HG03045 (cell line): ENCODE measurements around the gene SEZ6L2.
A peak's percentile ranks its signal among the peaks of the same experiment; 100 is the strongest.
"Not testable (repeated sequence)": the region's sequence is repeated elsewhere in the genome, so short reads cannot be mapped to it uniquely, and the experiment has no call there.

Source experiments
- ATAC-seq: cut with Tn5 transposase; IDR thresholded peaks from one replicate; pipeline ENCODE4 v1.9.1; 2021; ENCODE audit warnings: mild to moderate bottlenecking, moderate library complexity; ENCODE audit not compliant: unreplicated experiment

The SEZ6L2 gene

DNA sequence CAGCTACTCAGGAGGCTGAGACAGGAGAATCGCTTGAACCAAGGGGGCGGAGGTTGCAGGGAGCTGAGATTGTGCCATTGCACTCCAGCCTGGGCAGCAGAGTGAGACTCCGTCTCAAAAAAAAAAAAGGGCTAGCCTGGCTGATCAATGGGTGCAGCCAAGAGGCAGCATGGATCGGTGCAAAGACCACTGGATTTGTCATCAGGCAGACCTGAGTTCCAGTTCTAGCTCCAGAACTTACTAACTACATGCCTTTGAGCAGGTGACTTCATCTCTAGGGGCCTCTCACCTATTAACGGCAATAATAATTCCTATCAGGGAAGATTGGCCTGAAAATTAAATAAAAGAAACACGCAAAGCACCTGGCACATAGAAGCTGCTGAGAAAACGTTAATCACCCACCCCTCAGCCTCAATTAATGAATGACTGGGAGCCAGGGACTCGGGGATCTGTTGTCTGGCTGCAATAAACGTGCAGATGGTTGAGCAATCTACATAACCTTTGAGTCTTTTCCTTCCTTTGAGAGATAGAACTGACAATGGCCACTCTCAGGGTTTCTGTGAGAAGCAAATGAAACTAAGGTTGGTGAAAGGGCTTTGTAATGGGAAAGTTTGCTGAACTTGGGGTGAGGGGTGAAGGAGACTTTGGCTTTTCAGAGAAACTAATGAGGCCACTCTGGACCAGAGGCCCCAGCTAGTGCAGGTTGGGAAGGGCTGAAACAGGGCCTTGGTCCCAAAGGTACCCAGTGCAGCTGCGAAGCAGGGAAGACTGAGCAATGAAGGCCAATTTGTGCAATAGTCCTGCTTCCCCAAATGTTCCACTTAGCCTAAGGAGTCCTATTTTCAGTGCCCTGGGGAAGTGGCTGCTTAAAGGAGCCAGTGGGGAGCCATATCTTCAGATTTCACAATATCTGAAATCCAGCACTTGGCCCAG, 7.6 kb downstream of the SEZ6L2 start:
- ATAC-seq, result no peak

GRCh38 chr16:29889372-29889771, 10.0 kb downstream of the SEZ6L2 start:
- not testable (repeated sequence) for ATAC-seq

- ATAC-seq, result no peak
Observed at GRCh38 chr16:29883987-29884386, 15.4 kb downstream of the SEZ6L2 start.

DNA sequence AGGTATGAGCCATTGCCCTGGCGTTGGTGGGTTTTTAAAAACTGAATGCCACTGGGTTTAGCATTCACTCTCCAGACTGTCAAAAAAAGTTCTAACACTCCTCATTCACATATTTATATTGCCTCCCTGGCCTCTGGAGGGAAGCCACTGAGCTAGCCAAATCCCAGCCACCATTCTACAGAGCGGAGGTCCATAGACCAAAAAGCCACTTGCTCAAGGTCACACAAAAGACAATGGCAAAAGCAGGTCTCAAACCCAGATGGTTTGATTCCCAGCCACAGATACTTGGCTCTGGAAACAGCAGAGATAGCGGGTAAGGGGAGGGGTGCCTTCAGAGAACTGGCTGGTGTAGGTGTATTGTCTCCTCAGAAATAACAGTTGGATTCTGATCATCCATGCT, 18.3 kb downstream of the SEZ6L2 start:
- no peak for ATAC-seq

- ATAC-seq, result no peak
Observed at GRCh38 chr16:29878172-29878571, 21.2 kb downstream of the SEZ6L2 start.

DNA sequence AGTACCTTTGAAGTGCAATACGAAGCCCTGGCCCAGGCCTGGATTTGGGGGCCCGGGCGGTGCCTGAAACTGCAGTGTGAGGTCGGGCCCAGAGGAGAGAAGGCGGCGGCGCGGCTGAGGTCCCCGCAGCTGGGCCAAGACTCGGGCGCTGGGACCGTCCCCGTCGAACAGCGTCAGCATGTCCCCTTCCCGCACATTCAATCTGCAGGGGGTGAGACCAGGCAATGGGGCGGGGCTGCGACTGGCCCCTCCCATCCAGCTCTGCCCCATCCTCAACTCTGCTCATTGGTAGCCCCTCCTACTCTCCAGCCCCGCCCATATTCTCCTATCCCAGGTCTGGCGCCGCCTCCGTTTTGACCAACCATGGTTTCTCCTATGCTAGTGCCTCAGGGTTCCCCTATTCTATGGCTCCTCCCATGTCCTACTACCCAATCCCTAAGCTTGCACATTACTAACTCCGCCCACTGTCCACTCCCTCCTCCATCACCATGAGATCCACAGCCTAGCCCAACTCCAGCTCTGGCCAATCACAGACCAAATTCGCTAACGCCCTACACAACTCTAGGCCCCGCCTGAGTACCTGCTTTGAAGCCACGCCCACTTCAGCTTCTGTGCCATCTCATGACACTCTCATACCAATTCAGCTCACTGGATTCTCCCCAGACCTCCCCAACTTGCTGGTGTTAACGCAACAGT, 21.9 kb downstream of the SEZ6L2 start:
- ATAC-seq, result no peak

- no peak for ATAC-seq
Observed at GRCh38 chr16:29876594-29877249, 22.6 kb downstream of the SEZ6L2 start.

GRCh38 chr16:29876217-29876593, 23.1 kb downstream of the SEZ6L2 start:
- ATAC-seq, result no peak

DNA sequence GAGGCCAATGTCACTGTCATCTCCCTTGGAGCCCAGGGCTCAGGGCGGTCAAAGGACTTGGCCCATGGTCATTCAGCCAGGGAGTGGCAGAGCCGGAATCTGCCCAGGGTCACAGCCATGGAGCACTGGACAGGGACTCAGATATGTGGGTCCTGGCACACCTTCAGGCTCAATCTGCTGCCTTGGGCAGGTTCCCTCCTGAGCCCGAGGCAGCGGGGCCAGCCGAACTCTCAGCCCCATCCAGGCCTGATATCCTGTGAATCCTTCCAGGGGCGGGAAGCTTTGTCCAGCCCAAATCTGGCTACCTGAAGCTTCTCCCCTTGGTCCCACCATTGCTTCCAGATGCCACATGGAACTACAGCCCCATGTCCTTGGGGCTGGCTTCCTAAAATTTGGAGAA, 24.1 kb downstream of the SEZ6L2 start:
- ATAC-seq, result no peak

- ATAC-seq, result no peak
Observed at GRCh38 chr16:29873319-29873718, 26.0 kb downstream of the SEZ6L2 start.

DNA sequence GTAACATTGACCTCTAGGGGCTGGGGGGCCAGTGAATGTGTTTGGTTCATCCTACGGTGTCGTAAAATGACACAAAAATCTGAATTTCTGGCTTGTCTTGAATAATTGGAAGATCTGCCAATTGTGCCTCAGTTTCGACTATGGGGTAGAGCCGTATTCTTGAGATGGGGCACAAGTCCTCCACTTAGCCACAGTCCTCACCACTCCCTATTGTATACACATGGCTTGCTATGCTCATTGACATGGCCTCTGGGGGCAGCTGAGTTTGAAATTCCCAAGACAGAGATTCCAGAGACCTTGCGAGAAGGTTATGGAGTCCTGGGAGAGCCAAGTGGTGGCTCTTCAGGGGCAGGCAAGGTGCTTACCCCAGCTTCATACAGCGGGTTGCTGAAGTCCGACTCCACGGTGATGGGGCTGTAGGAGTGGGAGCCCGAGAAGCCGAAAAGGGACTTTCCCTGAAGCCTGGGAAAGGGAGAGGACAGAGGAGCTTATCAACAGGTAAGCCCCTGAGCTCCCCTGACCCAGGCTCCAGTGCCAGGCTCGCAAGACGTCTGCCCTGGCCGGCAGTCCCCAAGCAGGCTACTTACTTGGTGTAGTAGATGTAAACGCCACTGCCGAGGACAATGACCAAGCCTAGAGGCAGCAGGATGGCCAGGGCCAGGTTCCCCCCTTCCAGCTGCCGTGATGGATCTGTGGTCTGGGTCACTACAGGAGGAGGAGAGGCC, 27.4 kb downstream of the SEZ6L2 start:
- no peak for ATAC-seq

DNA sequence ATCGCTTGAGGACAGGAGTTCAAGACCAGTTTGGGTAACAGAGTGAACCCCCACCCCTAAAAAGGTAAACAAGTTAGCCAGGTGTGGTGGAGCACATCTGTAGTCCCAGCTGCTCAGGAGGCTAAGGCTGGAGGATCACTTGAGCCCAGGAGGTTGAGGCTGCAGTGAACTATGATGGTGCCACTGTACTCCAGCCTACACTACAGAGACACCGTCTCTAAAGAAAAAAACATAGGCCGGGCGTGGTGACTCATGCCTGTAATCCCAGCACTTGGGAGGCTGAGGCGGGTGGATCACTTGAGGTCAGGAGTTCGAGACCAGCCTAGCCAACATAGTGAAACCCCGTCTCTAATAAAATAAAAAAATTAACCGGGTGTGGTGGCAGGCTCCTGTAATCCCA, 30.3 kb downstream of the SEZ6L2 start:
- not testable (repeated sequence) for ATAC-seq

- ATAC-seq, result no peak
Observed at GRCh38 chr16:29868396-29869009, 30.8 kb downstream of the SEZ6L2 start.

DNA sequence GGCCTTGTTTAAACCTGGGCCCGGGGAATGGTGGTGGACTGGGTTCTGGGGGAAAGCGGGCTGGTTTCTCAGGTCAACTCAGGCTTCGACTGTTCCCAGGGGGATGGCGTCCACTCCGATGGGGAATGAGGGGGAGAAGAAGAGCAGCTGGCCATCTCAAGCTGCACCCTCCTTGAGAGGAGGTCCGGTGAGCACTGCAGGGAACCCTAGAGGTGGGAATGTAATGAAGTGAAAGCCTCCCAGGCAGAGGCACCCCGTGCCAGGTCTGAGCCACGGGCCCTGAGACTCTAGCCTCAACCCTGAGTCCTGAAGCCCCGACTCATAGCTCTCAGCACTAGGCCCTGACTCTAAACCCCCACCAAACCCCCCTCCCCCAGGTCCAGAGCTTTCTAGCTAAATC, 35.1 kb downstream of the SEZ6L2 start:
- no peak for ATAC-seq

DNA sequence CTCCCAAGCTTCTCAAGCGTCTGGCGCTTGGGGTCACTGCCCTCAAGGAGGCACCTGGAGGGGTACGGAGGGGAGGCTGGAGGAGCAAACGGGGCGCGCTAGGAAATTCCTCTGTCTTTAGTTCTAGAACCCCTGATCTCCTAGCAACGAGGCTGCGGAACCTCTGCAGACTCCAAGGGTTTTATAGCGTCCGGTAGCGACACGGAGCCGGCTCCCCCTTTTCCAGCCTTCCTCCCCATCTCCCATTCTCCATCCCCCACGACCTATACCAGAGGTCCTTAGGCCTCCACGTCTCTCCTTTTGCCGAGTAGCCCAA, 35.7 kb downstream of the SEZ6L2 start:
- no peak for ATAC-seq

DNA sequence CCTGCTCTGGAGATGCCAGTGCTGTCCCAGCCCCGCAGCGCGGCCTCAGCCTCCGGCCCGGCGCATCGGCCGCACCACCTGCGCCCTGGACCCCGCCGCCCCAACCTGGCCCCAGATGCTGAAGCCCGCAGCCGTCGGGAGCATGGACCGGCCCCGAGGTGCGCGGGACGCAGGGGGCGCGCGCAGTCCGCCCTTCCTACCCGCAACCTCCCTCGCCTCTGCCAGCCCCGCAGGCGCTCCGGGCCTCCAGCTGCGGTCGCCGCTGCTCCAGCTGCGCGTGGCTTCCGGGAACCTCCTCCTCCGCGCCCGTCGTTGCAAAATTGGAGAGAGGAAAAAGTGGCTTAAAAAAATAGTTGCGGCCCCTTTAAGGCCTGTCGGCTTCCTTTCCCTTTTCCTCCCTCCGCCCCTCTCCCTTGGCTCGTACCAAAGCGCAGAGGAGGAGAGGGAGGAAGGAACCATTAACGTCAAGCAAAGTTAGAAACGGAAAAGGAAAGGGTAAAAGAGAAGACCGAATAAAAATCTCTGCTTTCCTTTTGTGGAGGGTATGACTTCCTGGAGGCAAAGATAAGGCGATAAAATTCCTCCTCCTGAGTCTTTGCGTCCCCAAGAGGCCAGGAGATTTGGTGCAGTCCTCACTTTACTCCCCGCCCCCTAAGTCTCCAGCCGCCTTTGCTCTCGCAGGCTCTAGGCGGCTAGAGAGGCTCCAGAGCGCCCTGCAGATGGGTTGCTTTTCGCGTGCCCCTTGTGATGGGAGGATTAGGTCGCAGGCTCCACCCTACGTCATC, 36.3 kb downstream of the SEZ6L2 start, which contains the start of gene CDIPT:
Gene CDIPT (minus strand): TSS at position 343 of the 785 bp plus-strand sequence. CDS start 369 bp downstream, outside the sequence.
- ATAC-seq, result peak; percentile 85

DNA sequence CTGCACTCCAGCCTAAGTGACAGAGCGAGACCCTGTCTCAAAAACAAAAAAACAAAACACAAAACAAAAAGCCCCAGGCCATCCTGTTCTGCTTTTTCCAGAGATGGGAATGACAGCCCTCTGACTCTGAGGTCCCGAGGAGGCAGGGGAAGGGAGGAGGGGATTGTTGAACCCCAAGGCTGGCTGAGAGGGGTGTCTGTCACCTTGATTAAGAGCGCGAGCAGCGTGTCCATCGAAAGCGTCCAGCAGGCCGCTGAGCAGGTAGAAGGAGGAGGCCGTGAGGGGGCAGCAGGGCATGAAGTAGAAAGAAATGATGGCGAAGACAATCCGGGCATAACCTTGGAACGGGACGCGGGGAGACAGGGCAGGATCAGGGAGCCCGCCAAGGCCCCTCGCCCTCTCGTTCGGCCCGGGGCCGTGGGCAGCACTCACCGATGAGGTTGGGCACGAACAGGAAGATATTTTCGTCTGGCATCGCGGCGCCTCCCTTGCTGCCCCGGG, 36.9 kb downstream of the SEZ6L2 start:
- peak; percentile 2 for ATAC-seq

- no peak for ATAC-seq
Observed at GRCh38 chr16:29860218-29860617, 39.1 kb downstream of the SEZ6L2 start.

DNA sequence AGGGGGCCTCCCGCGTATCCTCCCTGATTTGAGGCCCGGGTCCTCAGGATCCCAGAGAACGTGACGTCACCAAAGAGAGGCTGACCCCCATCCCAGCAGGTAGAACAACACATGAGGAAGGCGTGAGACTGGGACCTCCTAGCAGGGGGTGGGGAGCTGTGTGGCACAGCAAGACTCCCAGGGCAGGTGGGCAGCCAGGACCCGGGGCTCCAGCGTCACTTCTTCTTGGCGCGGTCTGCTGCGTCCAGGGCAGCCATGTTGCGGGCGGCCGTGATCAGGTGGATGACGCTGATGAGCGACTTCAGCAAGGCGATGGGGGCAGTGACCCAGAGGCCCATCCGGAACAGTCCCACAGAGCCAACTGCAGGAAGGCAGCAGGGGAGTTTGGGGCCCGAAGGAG, 40.4 kb downstream of the SEZ6L2 start:
- no peak for ATAC-seq
